MCF 10A (cell line): Measurements from ENCODE around the gene FOXR1. TPM values are rescaled to one million over a fixed set of nuclear protein-coding genes. Genes with fewer than 3 reads are reported as not detected.
A peak's percentile ranks its signal among the peaks of the same experiment; 100 is the strongest.
"Not testable (repeated sequence)": the region's sequence is repeated elsewhere in the genome, so short reads cannot be mapped to it uniquely, and the experiment has no call there.

Experiments
- BruUV-seq: library from RNA; stranded (reverse); fragments of 400-500 nt; replicated peaks from 2 replicates; lab custom pipeline; 2021; lab: Mats Ljungman, UMichigan
- CTCF ChIA-PET: fragments of 300-600 bp; sonication (Branson Sonifier 250); formaldehyde crosslinking; extraction: SDS; loops from one replicate; lab custom pipeline; 2021; ENCODE audit warnings: antibody characterized with exemption, inconsistent platforms; lab: Yijun Ruan, JAX
- POLR2A ChIA-PET: fragments of 300-600, 350-650 bp; sonication (Branson Sonifier 250); formaldehyde crosslinking; extraction: SDS; loops from one replicate; lab custom pipeline; 2020; ENCODE audit warnings: antibody characterized with exemption, inconsistent platforms; lab: Yijun Ruan, JAX
- DNase-seq: peaks from one replicate; pipeline ENCODE4 v3.0.0-alpha.2; 2018; ENCODE audit not compliant: unreplicated experiment
- H3K27ac Mint-ChIP-seq: one replicate; pipeline ENCODE4 v1.8.0; 2022; ENCODE audit warnings: mild to moderate bottlenecking, low read depth, mixed read lengths; ENCODE audit not compliant: unreplicated experiment
- H3K27me3 Mint-ChIP-seq: one replicate; pipeline ENCODE4 v1.8.0; 2022; ENCODE audit warnings: mixed read lengths; ENCODE audit not compliant: insufficient read depth, unreplicated experiment
- H3K36me3 Mint-ChIP-seq: one replicate; pipeline ENCODE4 v1.8.0; 2022; ENCODE audit warnings: mild to moderate bottlenecking, moderate library complexity, mixed read lengths; ENCODE audit not compliant: insufficient read depth, unreplicated experiment
- H3K4me1 Mint-ChIP-seq: one replicate; pipeline ENCODE4 v1.8.0; 2022; ENCODE audit warnings: mixed read lengths; ENCODE audit not compliant: insufficient read depth, unreplicated experiment
- H3K4me3 Mint-ChIP-seq: one replicate; pipeline ENCODE4 v1.8.0; 2022; ENCODE audit warnings: mild to moderate bottlenecking, moderate library complexity, mixed read lengths; ENCODE audit not compliant: unreplicated experiment
- H3K9me3 Mint-ChIP-seq: one replicate; pipeline ENCODE4 v1.8.0; 2022; ENCODE audit warnings: mixed read lengths; ENCODE audit not compliant: unreplicated experiment
- intact Hi-C: fragments of 100-400 bp; cut with micrococcal nuclease; formaldehyde crosslinking; loops from 2 replicates; pipeline ENCODE4 v1.14.1; 2022
- total RNA-seq: library from RNA; stranded (reverse); gene quantifications from 2 replicates; pipeline ENCODE4 v1.2.3, GENCODE V29; 2022
- TF ChIP-seq, protein P1 (sequence below): fragments of 200-600 bp; IDR thresholded peaks from one replicate; pipeline ENCODE4 v1.8.0; 2022; ENCODE audit warnings: antibody characterized with exemption, mild to moderate bottlenecking; ENCODE audit not compliant: unreplicated experiment

The FOXR1 gene
- total RNA-seq, 1 experiment from 2014 or later: not detected

DNA sequence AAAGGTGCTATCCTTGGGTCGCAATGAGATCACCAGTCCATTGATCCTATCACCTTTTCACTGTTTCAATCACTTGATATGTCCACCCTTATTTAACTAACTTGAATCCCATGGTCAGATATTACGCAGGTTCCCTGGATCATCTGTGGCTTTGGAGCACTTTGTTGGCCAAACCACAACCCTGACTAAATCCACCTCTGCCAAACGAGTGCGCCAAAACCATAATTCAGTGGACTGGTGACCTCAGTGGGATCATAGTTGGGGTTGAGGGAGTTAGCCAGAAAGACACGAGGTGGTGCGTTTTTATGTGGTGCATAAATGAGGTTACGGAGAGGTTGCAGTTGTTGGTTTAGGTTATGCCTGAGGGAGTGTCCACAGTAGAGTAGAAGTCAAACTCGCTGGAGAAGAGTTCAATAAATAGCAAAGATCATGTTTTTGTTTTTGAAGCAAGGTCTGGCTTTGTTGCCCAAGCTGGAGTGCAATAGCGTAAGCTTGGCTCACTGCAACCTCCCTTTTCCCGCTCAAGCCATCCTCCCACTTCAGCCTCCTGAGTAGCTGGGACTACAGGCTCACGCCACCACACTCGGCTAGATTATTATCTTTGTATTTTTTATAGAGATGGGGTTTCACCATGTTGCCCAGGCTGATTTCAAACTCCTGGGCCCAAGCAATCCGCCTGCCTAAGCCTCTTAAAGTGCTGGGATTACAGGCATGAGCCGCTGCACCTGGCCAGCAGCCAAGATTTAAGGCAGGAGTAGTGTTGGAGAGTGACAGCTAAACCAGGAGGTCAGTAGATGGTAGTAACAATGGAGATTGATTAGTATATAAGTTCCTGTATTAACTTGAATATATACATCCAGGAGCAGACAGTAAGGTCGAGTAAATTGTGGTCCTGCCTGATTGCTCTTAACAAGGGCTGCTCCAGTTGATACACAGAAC, 4.5 kb downstream of the FOXR1 start:
- Mint-ChIP-seq H3K4me1 (no peaks in the 10 kb centered on the region), H3K36me3 (no peaks in the 10 kb centered on the region), H3K27ac (no peak overlapping the region), H3K27me3 (peaks cover 12% of the 10 kb centered on the region), H3K4me3 (no peak overlapping the region), H3K9me3 (no peaks in the 10 kb centered on the region)
- TF ChIP-seq, protein P1, sequence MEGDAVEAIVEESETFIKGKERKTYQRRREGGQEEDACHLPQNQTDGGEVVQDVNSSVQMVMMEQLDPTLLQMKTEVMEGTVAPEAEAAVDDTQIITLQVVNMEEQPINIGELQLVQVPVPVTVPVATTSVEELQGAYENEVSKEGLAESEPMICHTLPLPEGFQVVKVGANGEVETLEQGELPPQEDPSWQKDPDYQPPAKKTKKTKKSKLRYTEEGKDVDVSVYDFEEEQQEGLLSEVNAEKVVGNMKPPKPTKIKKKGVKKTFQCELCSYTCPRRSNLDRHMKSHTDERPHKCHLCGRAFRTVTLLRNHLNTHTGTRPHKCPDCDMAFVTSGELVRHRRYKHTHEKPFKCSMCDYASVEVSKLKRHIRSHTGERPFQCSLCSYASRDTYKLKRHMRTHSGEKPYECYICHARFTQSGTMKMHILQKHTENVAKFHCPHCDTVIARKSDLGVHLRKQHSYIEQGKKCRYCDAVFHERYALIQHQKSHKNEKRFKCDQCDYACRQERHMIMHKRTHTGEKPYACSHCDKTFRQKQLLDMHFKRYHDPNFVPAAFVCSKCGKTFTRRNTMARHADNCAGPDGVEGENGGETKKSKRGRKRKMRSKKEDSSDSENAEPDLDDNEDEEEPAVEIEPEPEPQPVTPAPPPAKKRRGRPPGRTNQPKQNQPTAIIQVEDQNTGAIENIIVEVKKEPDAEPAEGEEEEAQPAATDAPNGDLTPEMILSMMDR: no peak
- ChIA-PET POLR2A (no interaction called here), CTCF (interaction anchor here (0.6 kb wide), 1 partner anchor 196 kb away, joined by 3 read pairs; no protein-coding TSS in a partner anchor)
- intact Hi-C loops: no loop called here
- BruUV-seq: no TSS peak
- peak; percentile 28 for DNase-seq

DNA sequence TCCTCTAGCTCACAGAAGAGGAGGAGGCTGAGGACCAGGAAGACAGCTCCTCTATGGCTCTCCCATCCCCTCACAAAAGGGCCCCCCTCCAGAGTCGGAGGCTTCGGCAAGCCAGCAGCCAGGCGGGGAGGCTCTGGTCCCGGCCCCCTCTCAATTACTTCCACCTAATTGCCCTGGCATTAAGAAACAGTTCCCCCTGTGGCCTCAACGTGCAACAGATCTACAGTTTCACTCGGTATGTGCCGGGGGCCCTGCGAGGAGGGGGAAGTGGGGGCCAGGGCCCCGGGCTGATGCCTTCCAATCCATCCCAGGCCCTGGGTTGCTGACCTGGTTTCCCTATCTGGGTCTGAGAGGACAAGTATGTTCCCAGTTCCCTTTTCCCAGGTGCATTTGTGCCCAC, 7.9 kb downstream of the FOXR1 start:
- Mint-ChIP-seq H3K27me3 (peaks cover 11% of the 10 kb centered on the region), H3K4me3 (no peak overlapping the region), H3K36me3 (no peaks in the 10 kb centered on the region), H3K27ac (no peak overlapping the region), H3K4me1 (no peaks in the 10 kb centered on the region), H3K9me3 (no peaks in the 10 kb centered on the region)
- POLR2A ChIA-PET: no interaction called here
- CTCF ChIA-PET: no interaction called here
- DNase-seq: no peak
- no TSS peak for BruUV-seq
- intact Hi-C loops: no loop called here
- TF ChIP-seq, protein P1: no peak

DNA sequence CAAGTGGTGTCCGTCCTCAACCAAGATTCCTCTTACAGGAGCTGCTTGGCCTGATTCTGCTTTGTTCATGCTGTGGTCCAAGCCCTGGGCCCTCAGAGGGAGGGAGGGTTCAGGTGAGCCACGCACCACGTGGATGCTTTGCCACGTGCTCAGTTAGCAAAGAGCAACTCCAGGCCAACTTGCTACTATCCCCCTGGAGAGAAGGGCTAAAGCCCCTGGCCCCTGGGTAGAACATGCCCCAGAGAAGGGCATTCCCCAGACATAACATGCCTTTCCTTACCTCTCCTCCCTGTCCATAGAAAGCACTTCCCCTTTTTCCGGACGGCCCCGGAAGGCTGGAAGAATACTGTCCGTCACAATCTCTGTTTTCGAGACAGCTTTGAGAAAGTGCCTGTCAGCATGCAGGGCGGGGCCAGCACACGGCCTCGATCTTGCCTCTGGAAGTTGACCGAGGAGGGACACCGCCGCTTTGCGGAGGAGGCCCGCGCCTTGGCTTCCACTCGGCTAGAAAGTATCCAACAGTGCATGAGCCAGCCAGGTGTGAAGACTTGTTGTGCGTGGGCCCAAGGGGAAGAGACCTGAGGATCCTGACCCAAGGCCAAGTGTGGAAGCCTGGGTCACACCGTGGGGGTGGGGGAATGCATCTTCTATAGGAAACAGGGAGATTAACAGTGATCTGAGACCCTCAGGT, 8.8 kb downstream of the FOXR1 start:
- POLR2A ChIA-PET: no interaction called here

DNA sequence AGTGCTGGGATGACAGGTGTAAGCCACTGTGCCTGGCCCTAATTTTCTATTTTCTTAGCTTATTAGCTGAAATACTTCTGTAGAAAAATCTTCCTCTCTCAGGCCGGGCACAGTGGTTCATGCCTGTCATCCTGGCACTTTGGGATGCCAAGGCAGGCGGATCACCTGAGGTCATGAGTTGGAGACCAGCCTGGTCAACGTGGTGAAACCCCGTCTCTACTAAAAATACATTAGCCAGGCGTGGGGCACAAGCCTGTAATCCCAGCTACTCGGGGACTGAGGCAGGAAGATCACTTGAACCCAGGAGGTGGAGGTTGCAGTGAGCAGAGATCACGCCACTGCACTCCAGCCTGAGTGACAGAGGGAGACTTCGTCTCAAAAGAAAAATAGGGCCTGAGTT, 12.8 kb downstream of the FOXR1 start:
- BruUV-seq, intact Hi-C loops, H3K36me3 Mint-ChIP-seq, H3K4me3 Mint-ChIP-seq, DNase-seq, H3K9me3 Mint-ChIP-seq, H3K27ac Mint-ChIP-seq, H3K27me3 Mint-ChIP-seq, POLR2A ChIA-PET: not testable (repeated sequence)
- CTCF ChIA-PET: interaction anchor here (0.6 kb wide), 1 partner anchor 343 kb away, joined by 3 read pairs; no protein-coding TSS in a partner anchor
- peaks cover 11% of the 10 kb centered on the region for H3K4me1 Mint-ChIP-seq

More for the DNA sequence above, 8.8 kb downstream of the FOXR1 start:
- intact Hi-C loops: no loop called here
- peaks cover 2% of the 10 kb centered on the region for H3K27me3 Mint-ChIP-seq
- TF ChIP-seq, protein P1: no peak
- no peak overlapping the region for H3K27ac Mint-ChIP-seq
- no peaks in the 10 kb centered on the region for H3K9me3 Mint-ChIP-seq
- CTCF ChIA-PET: no interaction called here
- H3K4me3 Mint-ChIP-seq: no peak overlapping the region
- DNase-seq: no peak
- BruUV-seq: no TSS peak
- no peaks in the 10 kb centered on the region for H3K36me3 Mint-ChIP-seq
- H3K4me1 Mint-ChIP-seq: no peaks in the 10 kb centered on the region
